KMS-11 (cell line): ENCODE results near the gene TEX2.

Experiments
- H2AFZ ChIP-seq: fragments of 200-600 bp; sonication (generic); 2 replicates; pipeline ENCODE4 v1.6.1; 2016; ENCODE audit warnings: antibody characterized with exemption, mixed run types, low read depth
- H3K27ac ChIP-seq: fragments of 200-600 bp; sonication (generic); 2 replicates; pipeline ENCODE4 v1.6.1; 2016; ENCODE audit warnings: mild to moderate bottlenecking, mixed run types
- H3K27me3 ChIP-seq: fragments of 200-600 bp; sonication (generic); 2 replicates; pipeline ENCODE4 v1.6.1; 2017; ENCODE audit warnings: mild to moderate bottlenecking, low read depth, mixed run types, moderate library complexity; ENCODE audit not compliant: insufficient read depth
- H3K36me3 ChIP-seq: fragments of 200-600 bp; sonication (generic); 2 replicates; pipeline ENCODE4 v1.6.1; 2017; ENCODE audit warnings: mild to moderate bottlenecking, mixed run types; ENCODE audit not compliant: insufficient read depth
- H3K4me1 ChIP-seq: fragments of 200-600 bp; sonication (generic); 2 replicates; pipeline ENCODE4 v1.6.1; 2016; ENCODE audit warnings: mild to moderate bottlenecking, low read depth, mixed run types; ENCODE audit not compliant: poor library complexity, severe bottlenecking
- H3K4me2 ChIP-seq: fragments of 200-600 bp; sonication (generic); 2 replicates; pipeline ENCODE4 v1.7.0; 2016; ENCODE audit warnings: mild to moderate bottlenecking, mixed run types
- H3K4me3 ChIP-seq: fragments of 200-600 bp; sonication (generic); IDR thresholded peaks from 2 replicates; pipeline ENCODE4 v1.6.1; 2017; ENCODE audit warnings: low read depth, low read length, mixed read lengths; ENCODE audit not compliant: insufficient read depth
- H3K79me2 ChIP-seq: fragments of 200-600 bp; sonication (generic); 2 replicates; pipeline ENCODE4 v1.6.1; 2016; ENCODE audit warnings: low read depth, mixed run types; ENCODE audit not compliant: insufficient read depth
- H3K9ac ChIP-seq: fragments of 200-600 bp; sonication (generic); 2 replicates; pipeline ENCODE4 v1.6.1; 2016; ENCODE audit warnings: mild to moderate bottlenecking, mixed run types
- H4K20me1 ChIP-seq: fragments of 200-600 bp; sonication (generic); 2 replicates; pipeline ENCODE4 v1.6.1; 2016; ENCODE audit warnings: mild to moderate bottlenecking, mixed run types; ENCODE audit not compliant: insufficient read depth
- CTCF ChIP-seq: fragments of 200-600 bp; sonication (generic); conservative IDR thresholded peaks from 2 replicates; pipeline ENCODE4 v1.6.1; 2017; ENCODE audit warnings: low read depth, mild to moderate bottlenecking, antibody characterized with exemption, low read length, moderate library complexity, mixed read lengths

Gene TEX2

GRCh38 chr17:64234961-64235360, 28.1 kb downstream of the TEX2 start:
- no peak for TF ChIP-seq CTCF

GRCh38 chr17:64232466-64233262, 30.4 kb downstream of the TEX2 start:
- Histone ChIP-seq H3K4me2 (no peak overlapping the region), H3K36me3 (no peaks in the 10 kb centered on the region), H3K4me3 (no peak overlapping the region), H3K27ac (no peak overlapping the region), H3K79me2 (no peaks in the 10 kb centered on the region; the same call in 1 of the 2 replicates), H3K9ac (no peak overlapping the region), H2AFZ (no peak overlapping the region), H4K20me1 (no peaks in the 10 kb centered on the region), H3K4me1 (no peaks in the 10 kb centered on the region), H3K27me3 (no peaks in the 10 kb centered on the region)
- TF ChIP-seq CTCF = no peak

More at GRCh38 chr17:64234961-64235360, 28.1 kb downstream of the TEX2 start:
- no peak overlapping the region for H2AFZ ChIP-seq
- no peaks in the 10 kb centered on the region for H3K27me3 ChIP-seq
- H3K27ac ChIP-seq = no peak overlapping the region
- no peak overlapping the region for H3K4me3 ChIP-seq
- no peak overlapping the region for H3K9ac ChIP-seq
- H3K36me3 ChIP-seq = no peaks in the 10 kb centered on the region
- H3K4me1 ChIP-seq = no peaks in the 10 kb centered on the region
- no peaks in the 10 kb centered on the region for H4K20me1 ChIP-seq
- no peaks in the 10 kb centered on the region; the same call in 1 of the 2 replicates for H3K79me2 ChIP-seq
- H3K4me2 ChIP-seq = no peak overlapping the region

GRCh38 chr17:64231567-64232141, 31.4 kb downstream of the TEX2 start:
- no peak for TF ChIP-seq CTCF
- H3K36me3 ChIP-seq = no peaks in the 10 kb centered on the region
- no peaks in the 10 kb centered on the region; the same call in 1 of the 2 replicates for H3K79me2 ChIP-seq
- no peaks in the 10 kb centered on the region for H3K27me3 ChIP-seq
- H3K9ac ChIP-seq = no peak overlapping the region
- no peak overlapping the region for H2AFZ ChIP-seq
- no peaks in the 10 kb centered on the region for H3K4me1 ChIP-seq
- no peaks in the 10 kb centered on the region for H4K20me1 ChIP-seq
- H3K27ac ChIP-seq = no peak overlapping the region
- no peak overlapping the region for H3K4me3 ChIP-seq
- H3K4me2 ChIP-seq = no peak overlapping the region

- Histone ChIP-seq H3K9ac (no peak overlapping the region), H3K4me1 (no peaks in the 10 kb centered on the region), H4K20me1 (no peaks in the 10 kb centered on the region), H3K4me2 (no peak overlapping the region), H3K4me3 (no peak overlapping the region), H3K27ac (no peak overlapping the region), H3K27me3 (no peaks in the 10 kb centered on the region), H3K79me2 (no peaks in the 10 kb centered on the region; the same call in 1 of the 2 replicates), H2AFZ (no peak overlapping the region), H3K36me3 (no peaks in the 10 kb centered on the region)
- no peak for TF ChIP-seq CTCF
Measured at GRCh38 chr17:64230791-64231408, 32.2 kb downstream of the TEX2 start.
